ENCODE results near the gene EML1.
"Not testable (repeated sequence)": the region's sequence is repeated elsewhere in the genome, so short reads cannot be mapped to it uniquely, and the experiment has no call there.

EML1 gene

DNA sequence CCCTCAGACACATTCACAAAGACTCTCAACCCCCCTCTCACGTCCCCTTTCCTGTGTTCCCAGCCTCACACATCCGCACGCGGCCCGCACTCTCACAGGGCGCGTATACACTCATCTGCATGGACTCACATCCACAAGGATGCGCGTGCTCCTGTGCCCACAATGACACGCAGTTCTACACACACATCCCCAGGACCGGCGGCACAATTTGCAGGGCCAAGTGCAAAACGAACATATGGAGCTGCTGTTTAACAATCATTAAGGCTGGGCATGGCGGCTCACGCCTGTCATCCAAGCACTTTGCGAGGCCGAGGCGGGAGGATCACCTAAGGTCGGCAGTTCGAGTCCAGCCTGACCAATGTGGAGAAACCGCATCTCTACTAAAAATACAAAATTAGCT is 36.4 kb upstream of the EML1 start:
- DNase-seq: no peak

DNA sequence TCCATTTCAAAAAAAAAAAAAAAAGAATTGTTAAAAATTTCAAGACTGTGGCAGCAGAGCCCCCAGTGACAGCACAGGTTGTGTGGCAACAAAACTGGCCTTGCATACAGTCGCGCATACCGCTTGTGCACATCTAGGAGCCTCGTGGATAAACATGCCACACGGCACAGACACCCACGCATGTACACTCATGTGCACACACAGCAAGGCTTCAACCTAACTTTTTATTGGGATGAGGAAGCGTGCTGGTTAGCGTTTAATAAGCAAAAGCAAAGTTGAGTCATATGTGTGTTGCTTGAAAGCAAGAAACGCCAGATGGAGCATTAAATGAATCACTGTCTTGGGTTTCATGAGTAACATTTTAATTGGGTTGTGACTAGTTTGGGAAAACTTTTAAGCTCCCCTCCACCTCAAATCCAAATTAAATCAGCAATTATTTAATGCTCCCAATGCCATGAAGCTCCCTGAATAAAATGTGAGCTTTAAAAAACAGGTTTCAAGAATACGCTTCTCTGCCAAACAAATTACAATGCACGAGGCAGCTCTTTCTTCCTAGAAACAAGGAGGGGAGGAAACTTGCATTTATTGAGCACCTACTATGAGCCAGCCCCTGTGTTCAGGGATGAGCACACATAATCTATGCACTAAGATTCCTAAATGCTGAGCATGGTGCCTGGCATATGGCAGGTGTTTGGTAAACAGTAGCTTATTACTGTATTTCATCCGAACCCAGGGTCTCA is 35.7 kb upstream of the EML1 start:
- DNase-seq: no peak

DNA sequence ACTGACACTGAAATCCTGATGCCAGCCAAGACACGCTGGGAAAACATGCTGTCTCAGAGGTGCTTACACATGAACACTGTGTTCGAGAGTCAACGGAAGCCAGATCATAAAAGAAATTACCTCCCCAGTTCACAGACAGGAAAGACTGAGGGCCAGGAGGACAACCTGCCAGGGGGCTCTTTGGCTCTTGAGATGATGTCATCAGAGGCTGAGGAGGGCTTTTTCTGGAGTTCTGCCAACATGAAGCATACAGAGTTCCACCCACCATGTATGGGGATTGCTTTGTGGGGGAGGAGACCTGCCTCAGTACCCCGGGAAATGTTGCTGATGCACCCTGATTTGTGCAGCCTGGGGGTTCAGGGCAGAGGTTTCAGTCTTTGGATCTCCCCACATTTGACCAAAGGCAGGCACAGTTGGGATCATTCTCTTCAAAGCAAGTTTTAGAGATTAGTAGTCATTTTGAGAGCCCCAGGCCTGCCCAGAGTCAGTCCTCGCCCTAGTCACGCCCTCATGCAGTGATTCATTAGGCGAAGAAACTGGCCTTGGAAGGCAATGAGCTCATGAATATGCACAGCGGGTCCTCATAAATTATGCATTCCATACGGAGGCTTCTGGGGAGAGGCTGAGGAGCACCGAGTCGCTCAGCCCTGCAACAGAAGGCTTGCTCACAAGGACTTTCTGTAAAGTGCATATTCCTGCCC is 34.9 kb upstream of the EML1 start:
- no peak for DNase-seq

DNA sequence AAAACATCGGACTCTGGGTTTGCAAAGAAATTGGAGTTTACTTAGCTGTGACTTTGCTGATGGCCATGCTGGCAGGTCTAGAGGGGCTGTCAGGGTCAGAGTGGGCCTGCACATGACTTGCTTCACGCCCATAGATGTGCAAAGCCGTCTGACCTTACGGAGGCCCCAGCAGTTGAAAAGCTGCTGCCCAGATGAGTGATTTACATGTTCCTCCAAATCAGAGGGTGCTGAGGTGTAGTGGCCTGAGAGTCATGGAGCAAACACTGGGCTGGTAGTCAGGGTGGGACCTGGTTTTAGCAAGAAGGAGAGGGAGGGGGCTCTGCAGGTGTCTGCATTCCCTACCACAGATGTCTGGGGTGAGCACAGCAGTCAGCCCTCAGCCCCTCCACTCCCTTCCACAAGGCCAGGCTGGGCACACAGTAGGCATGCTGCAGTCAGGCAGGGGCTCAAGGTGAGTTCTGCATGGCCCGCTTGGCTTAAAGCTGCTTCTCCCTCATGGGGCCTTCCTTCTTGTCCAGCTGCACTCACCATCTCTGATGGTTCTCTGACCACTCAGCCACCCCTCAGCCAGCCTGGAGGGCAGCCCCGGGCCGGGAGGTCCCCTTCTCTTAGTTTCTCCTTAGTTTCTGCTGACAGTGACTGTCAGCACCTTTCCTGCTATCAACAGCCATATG is 34.2 kb upstream of the EML1 start:
- no peak for DNase-seq

DNA sequence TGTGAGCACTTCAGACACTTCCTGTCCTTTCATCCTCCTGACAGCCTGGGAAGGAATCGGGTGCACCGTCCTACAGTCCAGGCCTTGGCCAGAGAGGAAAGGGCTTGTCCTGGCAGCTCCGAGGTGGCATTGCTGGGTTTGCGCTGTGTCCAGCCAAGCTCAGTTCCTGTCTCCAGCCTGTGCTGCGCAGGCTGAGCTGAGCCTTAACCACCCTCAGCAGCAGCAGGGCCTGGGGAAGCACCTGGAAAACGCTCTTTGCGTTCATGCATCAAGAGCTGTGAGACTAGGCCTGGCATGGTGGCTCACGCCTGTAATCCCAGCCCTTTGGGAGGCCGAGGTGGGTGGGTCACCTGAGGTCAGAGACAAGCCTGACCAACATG is 33.7 kb upstream of the EML1 start:
- DNase-seq: no peak

DNA sequence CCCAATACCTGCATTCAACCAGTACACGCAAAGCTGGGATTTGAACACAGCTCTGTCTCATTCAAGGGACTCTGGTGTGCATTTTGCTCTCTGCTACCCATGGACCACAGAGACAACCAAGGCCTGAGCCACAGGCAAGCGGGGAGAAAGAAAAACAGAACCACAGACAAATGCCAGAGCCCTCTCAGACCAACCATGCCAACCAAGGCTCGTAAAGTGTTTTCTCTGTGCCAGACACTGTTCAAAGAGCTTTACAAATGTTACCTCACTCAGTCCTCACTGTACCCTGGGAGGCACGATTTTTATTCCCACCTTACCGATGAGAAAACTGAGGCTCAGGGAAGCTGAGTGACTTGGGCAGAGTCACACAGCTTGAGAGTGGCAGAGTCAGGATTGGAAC is 32.4 kb upstream of the EML1 start:
- DNase-seq: no peak

GRCh38 chr14:99762911-99763310 is 30.3 kb upstream of the EML1 start:
- DNase-seq: not testable (repeated sequence)

- no peak for DNase-seq
These were observed 29.5 kb upstream of the EML1 start for GRCh38 chr14:99763527-99764221.

DNA sequence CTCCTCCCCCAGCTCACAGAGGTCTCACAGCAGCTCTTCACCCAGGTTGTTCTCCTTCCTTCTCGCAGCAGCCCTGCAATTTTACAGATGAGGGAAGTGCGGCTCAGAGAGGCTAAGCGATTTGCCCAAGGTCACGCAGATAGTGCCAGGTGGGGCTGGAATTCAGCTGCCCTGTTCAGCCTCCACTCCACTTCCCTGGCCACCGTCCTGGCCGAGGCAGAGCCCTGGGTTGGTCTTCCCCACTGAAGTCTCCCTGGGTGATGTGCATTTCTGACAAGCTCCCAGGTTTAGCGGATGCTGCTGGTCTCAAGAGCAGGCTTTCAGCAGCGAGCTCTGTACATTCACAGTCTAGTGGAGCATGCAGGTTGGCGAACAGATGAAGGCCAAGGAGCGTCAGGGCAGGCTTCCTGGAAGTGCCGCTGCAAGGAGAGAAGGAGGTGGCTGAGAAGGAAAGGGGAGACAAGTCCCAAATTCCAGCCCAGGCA is 28.9 kb upstream of the EML1 start:
- DNase-seq: no peak

- no peak for DNase-seq
These were observed 24.8 kb upstream of the EML1 start for GRCh38 chr14:99768381-99768780.

DNA sequence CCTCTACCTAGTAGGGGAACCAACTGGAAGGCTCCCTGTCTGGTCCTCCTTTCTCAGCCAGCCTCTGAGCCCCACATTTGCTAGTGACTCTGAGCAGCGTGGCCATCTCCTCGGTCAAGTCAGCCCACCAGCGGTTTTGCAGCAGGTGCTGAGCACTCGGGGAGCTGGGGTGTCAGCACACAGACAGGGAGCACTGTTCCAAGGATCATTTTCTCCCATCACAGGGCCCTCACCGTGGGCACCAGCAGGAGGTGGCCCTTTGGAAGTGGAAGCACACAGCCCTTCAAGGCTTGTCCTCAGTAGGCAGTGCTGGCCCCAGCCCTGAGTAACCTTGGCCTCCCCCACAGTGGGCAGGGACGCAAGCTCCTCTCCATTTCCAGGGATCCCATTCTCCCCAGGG is 24.1 kb upstream of the EML1 start:
- DNase-seq: no peak

- no peak for DNase-seq
These were observed 23.4 kb upstream of the EML1 start for GRCh38 chr14:99769799-99770198.

- no peak for DNase-seq
These were observed 20.6 kb upstream of the EML1 start for GRCh38 chr14:99772371-99773283.

GRCh38 chr14:99773521-99774497 is 19.4 kb upstream of the EML1 start:
- no peak for DNase-seq

GRCh38 chr14:99774556-99775307 is 18.5 kb upstream of the EML1 start:
- no peak for DNase-seq

DNA sequence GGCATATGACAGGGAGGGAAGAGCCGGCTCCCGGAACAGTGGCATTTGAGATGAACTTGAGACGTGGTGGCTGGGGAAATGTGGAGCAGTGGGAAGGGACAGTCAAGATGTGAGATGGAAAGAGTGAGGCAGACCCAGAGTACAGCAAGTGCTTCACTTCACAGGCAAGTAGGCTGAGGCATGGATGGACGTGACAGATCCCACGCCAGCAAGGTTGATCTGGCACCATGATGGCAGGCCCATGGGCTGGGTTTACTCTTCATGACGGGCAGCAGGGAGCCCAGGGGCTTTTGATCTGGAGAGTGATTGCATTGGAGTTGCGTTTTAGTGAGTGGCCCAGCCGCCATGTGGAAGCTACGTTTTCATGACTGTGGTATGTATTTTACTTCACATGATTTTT is 17.9 kb upstream of the EML1 start:
- no peak for DNase-seq

- DNase-seq: no peak
These were observed 15.3 kb upstream of the EML1 start for GRCh38 chr14:99777951-99778350.

DNA sequence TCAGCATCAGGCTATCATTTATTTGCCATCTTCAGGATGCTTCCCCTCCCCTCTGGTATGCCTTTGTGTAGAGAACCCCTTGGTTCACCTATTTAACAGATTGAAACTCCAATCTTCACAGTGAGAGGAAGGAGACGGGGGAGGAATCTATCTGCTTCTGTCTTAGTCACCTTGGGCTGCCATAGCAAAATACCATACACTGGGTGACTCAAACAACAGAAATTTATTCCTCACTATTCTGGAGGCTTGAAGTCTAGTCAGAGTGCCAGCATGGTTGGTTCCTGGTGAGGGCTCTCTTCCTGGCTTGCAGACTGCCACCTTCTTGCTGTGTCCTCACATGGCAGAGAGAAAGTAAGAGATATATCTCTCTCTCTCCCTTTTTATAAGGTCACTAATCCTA is 13.5 kb upstream of the EML1 start:
- no peak for DNase-seq

DNA sequence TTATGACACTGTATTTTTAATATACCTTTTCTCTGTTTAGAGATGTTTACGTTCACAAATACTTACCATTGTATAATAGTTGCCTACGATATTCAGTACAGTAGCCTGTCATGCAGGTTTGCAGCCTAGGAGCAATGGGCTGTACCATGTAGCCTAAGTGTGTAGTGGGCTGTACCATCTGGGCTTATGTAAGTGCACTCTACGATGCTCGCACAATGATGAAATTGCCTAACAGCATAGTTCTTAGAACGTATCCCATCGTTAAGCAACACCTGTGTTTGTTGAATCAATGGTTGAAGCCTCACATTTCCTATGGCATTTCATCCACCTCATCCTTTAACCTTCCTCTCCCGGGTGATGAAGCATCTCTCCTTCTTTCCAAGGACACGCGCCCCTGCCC is 12.5 kb upstream of the EML1 start:
- no peak for DNase-seq

DNA sequence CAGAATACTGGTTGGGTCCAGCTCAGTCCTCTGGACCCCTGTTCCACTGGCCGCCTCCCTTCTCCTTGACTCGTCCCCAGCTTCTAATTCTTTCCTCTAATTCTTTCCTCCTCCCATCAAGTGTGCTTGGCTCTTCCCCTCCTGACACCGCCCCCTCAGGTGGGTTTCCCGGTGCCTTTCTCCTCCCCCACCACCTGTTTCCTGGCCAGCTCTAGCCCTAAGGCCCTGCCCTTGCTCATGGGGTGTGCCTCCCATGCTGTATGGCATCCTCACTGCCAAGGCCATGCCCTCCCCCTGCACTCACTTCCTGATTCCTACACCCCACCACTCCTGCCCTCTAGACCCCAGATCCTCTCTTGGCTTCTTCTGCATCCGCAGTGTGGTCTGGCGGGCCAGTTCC is 12.1 kb upstream of the EML1 start:
- DNase-seq: no peak
